Endothelial cell (in vitro differentiated cells): ENCODE measurements around the gene NEDD4L. TPM values are rescaled to one million over a fixed set of nuclear protein-coding genes. Genes with fewer than 3 reads are reported as not detected.

ENCODE experiments used
- DNase-seq: peaks from one replicate; pipeline ENCODE4 v3.0.0; 2021; ENCODE audit warnings: low spot score
- H3K27ac Mint-ChIP-seq: one replicate; pipeline ENCODE4 v1.8.0; 2021; ENCODE audit warnings: mixed read lengths, inconsistent platforms; ENCODE audit not compliant: unreplicated experiment
- H3K27me3 Mint-ChIP-seq: one replicate; pipeline ENCODE4 v1.8.0; 2021; ENCODE audit warnings: mild to moderate bottlenecking, moderate library complexity, mixed read lengths, inconsistent platforms; ENCODE audit not compliant: unreplicated experiment
- H3K36me3 Mint-ChIP-seq: one replicate; pipeline ENCODE4 v1.8.0; 2021; ENCODE audit warnings: mild to moderate bottlenecking, low read depth, mixed read lengths, inconsistent platforms; ENCODE audit not compliant: unreplicated experiment
- H3K4me1 Mint-ChIP-seq: one replicate; pipeline ENCODE4 v1.8.0; 2021; ENCODE audit warnings: mild to moderate bottlenecking, mixed read lengths, inconsistent platforms; ENCODE audit not compliant: unreplicated experiment
- H3K4me3 Mint-ChIP-seq: one replicate; pipeline ENCODE4 v1.8.0; 2021; ENCODE audit warnings: mild to moderate bottlenecking, mixed read lengths, inconsistent platforms; ENCODE audit not compliant: unreplicated experiment
- H3K9me3 Mint-ChIP-seq: one replicate; pipeline ENCODE4 v1.8.0; 2021; ENCODE audit warnings: mixed read lengths, inconsistent platforms; ENCODE audit not compliant: unreplicated experiment
- CTCF ChIP-seq: fragments of 200-600 bp; sonication (generic); IDR thresholded peaks from one replicate; pipeline ENCODE4 v1.5.0; 2021; ENCODE audit warnings: antibody characterized with exemption; ENCODE audit not compliant: unreplicated experiment
- total RNA-seq: library from RNA; stranded (reverse); fragmentation: NEBNext Ultra II Directional; extraction: Animal tissue kit (Norgen Biotek cat#: 25700); gene quantifications from one replicate; pipeline ENCODE4 v1.2.1, GENCODE V29; 2021; ENCODE audit not compliant: unreplicated experiment

Gene NEDD4L
- total RNA-seq, 1 donor from 2014 or later = 42.8 TPM

- Mint-ChIP-seq H3K9me3 (no peaks in the 10 kb centered on the region), H3K27me3 (peaks cover 2% of the 10 kb centered on the region), H3K4me1 (peaks cover 3% of the 10 kb centered on the region), H3K4me3 (no peak overlapping the region), H3K27ac (no peak overlapping the region), H3K36me3 (no peaks in the 10 kb centered on the region)
- no peak for DNase-seq
- TF ChIP-seq CTCF = no peak
Observed at GRCh38 chr18:58069099-58069498, 25.1 kb downstream of the NEDD4L start.

- no peak for TF ChIP-seq CTCF
- no peaks in the 10 kb centered on the region for H3K9me3 Mint-ChIP-seq
- no peaks in the 10 kb centered on the region for H3K4me1 Mint-ChIP-seq
- H3K4me3 Mint-ChIP-seq = no peak overlapping the region
- H3K36me3 Mint-ChIP-seq = no peaks in the 10 kb centered on the region
- no peak for DNase-seq
- peaks cover 2% of the 10 kb centered on the region for H3K27me3 Mint-ChIP-seq
- no peak overlapping the region for H3K27ac Mint-ChIP-seq
Observed at GRCh38 chr18:58069721-58070292, 25.8 kb downstream of the NEDD4L start.

GRCh38 chr18:58076052-58076451 is 32.0 kb downstream of the NEDD4L start:
- TF ChIP-seq CTCF = no peak
- no peaks in the 10 kb centered on the region for H3K36me3 Mint-ChIP-seq
- no peak for DNase-seq
- no peak overlapping the region for H3K27ac Mint-ChIP-seq
- H3K9me3 Mint-ChIP-seq = no peaks in the 10 kb centered on the region
- H3K4me1 Mint-ChIP-seq = peaks cover 12% of the 10 kb centered on the region
- no peak overlapping the region for H3K4me3 Mint-ChIP-seq
- H3K27me3 Mint-ChIP-seq = no peaks in the 10 kb centered on the region

DNA sequence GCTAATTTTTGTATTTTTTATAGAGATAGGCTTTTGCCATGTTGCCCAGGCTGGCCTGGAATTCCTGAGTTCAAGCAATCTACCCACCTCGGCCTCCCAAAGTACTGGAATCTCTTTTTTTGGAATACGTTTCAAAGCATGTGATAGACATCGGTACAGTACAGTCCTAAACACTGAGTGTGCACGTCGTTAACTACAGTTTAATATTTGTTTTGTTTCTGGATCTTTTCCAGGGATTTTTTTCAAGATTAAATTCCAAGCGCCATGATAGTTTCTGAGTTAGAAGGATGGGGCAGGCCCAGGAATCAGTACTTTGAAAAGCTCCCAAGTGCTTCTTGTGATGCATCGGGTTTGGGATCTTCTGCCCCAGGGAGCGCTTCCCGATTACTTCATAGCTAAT is 33.3 kb downstream of the NEDD4L start:
- H3K4me1 Mint-ChIP-seq = peaks cover 12% of the 10 kb centered on the region
- no peaks in the 10 kb centered on the region for H3K27me3 Mint-ChIP-seq
- no peak overlapping the region for H3K27ac Mint-ChIP-seq
- no peak for TF ChIP-seq CTCF
- no peak overlapping the region for H3K4me3 Mint-ChIP-seq
- no peak for DNase-seq
- no peaks in the 10 kb centered on the region for H3K9me3 Mint-ChIP-seq
- no peaks in the 10 kb centered on the region for H3K36me3 Mint-ChIP-seq

DNA sequence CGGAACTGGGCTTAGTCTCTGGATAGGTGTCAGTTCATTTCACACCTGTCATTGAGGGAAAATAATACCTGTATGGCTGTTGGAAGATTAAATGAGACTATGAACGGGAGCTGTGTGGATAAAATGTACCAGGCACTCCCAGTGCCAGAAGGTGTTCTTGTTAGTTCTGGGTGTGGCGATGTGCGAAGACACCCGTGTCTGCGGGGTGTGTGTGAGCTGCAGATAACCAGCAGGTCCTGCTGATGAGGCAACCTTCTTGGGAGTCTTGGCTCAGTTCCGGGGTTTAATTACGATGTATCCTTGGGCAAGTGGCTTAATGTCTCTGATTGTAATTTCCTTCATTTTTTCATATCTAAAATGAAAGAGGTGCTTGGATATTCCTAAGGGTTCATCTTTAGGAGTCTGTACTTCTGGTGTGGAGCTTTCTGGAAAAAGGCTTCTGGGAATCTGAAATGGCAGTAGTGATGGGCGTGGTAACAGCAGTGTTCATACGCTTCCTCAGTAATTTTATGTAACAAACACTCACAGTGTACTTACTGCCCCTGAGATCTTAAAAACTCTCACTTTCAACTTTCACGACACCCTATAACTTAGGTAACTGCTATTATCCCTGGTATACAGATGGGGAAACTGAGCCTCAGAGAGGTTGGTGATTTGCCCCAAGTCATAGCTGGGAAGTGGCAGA is 35.0 kb downstream of the NEDD4L start:
- no peak for TF ChIP-seq CTCF
- DNase-seq = no peak
- Mint-ChIP-seq H3K4me1 (peaks cover 12% of the 10 kb centered on the region), H3K36me3 (no peaks in the 10 kb centered on the region), H3K27me3 (no peaks in the 10 kb centered on the region), H3K27ac (no peak overlapping the region), H3K9me3 (no peaks in the 10 kb centered on the region), H3K4me3 (no peak overlapping the region)
